Measurements from ENCODE around the gene ANKRD44.
A peak's percentile ranks its signal among the peaks of the same experiment; 100 is the strongest.

Gene ANKRD44

DNA sequence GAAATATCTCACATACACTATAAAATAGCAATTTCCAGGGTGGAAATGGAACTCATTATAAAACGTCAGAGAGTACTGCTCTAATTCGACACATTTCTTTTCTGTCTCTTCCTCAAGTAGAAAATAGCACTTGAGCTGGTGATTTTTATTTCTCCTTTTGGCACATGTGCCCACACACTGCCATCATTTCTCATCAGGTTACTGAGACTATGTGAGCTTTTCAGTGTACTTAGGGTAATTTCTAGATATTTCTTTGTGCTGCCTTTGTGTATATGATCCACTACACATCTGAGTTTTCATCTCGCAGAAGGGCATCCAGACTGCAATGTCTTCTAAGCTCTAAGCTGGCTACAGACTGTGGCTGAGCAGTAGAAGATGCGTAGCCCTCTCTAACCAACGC is 321.9 kb downstream of the ANKRD44 start:
- TF ChIP-seq, protein P1, sequence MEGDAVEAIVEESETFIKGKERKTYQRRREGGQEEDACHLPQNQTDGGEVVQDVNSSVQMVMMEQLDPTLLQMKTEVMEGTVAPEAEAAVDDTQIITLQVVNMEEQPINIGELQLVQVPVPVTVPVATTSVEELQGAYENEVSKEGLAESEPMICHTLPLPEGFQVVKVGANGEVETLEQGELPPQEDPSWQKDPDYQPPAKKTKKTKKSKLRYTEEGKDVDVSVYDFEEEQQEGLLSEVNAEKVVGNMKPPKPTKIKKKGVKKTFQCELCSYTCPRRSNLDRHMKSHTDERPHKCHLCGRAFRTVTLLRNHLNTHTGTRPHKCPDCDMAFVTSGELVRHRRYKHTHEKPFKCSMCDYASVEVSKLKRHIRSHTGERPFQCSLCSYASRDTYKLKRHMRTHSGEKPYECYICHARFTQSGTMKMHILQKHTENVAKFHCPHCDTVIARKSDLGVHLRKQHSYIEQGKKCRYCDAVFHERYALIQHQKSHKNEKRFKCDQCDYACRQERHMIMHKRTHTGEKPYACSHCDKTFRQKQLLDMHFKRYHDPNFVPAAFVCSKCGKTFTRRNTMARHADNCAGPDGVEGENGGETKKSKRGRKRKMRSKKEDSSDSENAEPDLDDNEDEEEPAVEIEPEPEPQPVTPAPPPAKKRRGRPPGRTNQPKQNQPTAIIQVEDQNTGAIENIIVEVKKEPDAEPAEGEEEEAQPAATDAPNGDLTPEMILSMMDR (conservative IDR thresholded peaks at IDR 0.05; ENCODE audit: low read depth, low read length), result no peak
- H3K4me3 ChIP-seq (ENCODE audit: low read depth, low read length), result no peak overlapping the region
- no peak for DNase-seq (ENCODE audit: low read depth)

DNA sequence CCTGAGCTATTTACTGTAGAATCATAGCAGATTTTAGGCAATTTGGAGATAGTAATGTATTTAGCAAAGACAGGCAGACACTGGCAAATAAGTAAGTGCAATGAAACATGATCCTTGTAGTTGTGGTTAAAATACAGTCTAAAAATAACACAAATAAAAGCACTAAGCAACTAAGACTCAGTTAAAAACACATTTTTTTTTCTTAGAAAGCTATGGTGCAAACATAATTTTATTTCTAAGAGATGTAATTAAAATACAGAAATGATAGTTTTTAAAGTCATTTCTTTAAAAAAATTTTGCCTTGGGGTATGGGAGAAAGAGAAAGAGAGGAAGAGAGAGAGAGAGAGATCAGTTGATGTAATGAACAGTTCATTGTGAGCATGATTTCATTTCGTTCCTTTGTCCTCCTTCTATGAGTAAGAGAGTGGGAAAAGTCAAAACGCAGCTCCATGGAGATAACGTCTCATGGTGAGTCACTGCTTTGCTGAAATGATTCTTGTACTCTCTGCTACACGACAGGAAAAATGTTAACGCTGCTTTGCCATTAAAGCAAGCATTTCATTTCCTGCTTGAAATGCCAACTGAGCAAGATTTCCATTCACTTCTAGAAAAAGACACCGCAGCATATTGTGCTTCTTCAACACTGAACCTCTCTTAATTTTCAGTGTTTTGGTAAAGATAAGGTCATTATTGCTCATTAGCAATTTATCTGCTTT is 322.8 kb downstream of the ANKRD44 start:
- peak overlapping the region; percentile 4 for H3K4me3 ChIP-seq (ENCODE audit: low read depth, low read length)
- DNase-seq (ENCODE audit: low read depth), result peak; percentile 97

DNA sequence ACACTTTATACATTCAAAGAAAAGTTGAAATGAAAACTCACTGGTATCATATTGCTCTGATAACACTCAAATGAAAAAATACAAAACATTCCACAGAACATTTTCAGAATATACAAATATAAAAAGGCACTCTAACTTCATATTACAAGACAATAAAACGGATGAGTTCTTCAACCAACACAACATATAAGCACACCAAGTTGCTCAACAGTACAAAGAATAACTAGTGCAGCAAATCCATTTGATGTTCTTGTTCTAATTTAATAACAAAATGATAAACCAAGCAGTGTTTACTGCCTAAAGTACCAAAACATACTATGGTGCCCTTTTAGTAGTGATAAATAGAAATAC is 323.3 kb downstream of the ANKRD44 start:
- DNase-seq (ENCODE audit: low read depth), result peak; percentile 62
- H3K4me3 ChIP-seq (ENCODE audit: low read depth, low read length), result peak overlapping the region; percentile 4
- TF ChIP-seq, protein P1 (conservative IDR thresholded peaks at IDR 0.05; ENCODE audit: low read depth, low read length), result no peak

More for the DNA sequence above, 322.8 kb downstream of the ANKRD44 start:
- TF ChIP-seq, protein P1 (conservative IDR thresholded peaks at IDR 0.05; ENCODE audit: low read depth, low read length), result no peak

DNA sequence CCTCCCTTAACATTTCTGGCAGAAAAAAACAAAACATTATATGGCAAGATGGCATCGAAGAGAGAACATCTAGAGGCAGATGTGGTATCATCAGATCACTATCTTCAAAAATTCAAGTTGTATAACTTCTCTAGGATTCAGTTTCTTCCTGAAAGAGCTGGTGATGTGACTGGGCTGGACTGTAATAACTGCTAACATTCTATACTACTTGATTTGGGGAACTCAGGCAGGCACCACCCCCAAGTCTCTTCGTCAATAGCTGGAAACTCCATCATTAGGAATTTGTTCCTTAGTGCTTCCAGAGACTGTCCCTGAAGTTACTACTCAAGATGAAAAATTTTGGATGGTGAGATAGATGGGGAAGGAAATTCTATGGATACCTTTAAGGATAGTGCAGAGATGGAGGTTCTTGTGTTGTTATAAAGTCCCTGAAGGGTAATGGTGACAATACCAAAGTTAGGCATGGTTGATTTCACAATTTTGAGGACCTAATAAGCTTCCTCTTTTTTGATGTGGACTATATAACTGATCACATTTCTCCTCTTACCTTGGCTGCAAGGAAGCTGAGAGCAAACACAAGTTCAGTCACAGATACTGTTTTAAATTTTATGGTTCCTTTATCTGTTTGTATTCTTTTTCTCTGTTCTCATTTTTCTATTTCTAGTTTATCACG is 324.9 kb downstream of the ANKRD44 start:
- TF ChIP-seq, protein P1 (conservative IDR thresholded peaks at IDR 0.05; ENCODE audit: low read depth, low read length), result no peak
- DNase-seq (ENCODE audit: low read depth), result no peak
- H3K4me3 ChIP-seq (ENCODE audit: low read depth, low read length), result no peak overlapping the region

DNA sequence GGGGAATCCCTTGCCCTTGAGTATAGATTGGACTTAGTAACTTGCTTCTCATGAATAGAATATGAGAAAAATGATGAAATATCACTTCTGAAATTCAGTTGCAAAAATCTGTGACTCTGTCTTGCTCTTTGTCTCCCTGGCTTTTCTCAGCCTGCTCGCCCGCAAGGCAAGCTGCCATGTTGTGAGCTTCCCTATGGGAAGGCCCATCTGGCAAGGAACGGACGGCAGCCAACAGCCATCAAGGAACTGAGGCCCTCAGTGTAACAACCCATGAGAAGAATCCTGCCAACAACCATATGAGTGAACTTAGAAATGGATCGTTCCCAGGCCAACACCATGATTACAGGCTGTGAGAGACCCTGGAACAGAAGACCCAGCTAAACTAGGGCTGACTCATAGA is 325.7 kb downstream of the ANKRD44 start:
- no peak overlapping the region for H3K4me3 ChIP-seq (ENCODE audit: low read depth, low read length)
- TF ChIP-seq, protein P1 (conservative IDR thresholded peaks at IDR 0.05; ENCODE audit: low read depth, low read length), result no peak
- no peak for DNase-seq (ENCODE audit: low read depth)

DNA sequence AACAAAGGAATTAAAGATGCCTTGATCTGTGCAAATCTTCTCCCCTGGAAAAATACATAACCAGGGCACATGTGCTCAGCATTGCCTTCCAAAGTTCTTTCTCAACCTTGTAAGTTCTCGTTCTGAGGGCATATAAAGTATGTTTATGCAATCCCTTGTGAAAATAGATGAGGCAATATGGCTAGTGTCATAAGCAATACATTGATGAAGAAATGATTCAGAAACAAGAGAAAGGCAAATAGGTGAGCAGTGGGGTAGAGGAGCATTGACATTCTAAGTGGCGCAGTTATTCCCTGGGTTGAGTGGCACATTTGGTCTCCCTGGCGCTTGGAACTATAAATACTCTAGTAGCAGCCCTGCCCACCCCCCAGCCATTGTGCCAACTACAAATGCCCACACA is 326.6 kb downstream of the ANKRD44 start:
- no peak overlapping the region for H3K4me3 ChIP-seq (ENCODE audit: low read depth, low read length)
- TF ChIP-seq, protein P1 (conservative IDR thresholded peaks at IDR 0.05; ENCODE audit: low read depth, low read length), result no peak
- peak; percentile 90 for DNase-seq (ENCODE audit: low read depth)

DNA sequence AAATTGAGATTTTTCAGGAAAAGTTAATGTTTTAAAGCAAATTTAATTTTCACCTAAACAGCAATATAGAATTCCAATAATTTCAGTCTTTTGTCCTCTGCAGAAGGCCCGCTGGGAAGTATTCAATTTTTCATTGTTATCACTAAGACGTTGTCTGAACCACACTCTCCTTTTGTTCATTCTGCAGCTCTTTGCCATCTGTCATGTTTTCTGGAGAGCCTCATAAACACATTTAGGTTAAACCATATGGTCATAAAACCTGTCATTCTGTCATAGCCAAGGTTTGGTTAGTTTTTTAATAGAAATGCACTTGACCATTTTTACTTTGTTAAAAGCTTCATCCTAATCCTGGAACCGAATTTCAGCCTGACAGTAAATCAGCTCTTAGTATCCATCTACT is 330.1 kb downstream of the ANKRD44 start:
- TF ChIP-seq, protein P1 (conservative IDR thresholded peaks at IDR 0.05; ENCODE audit: low read depth, low read length), result no peak
- H3K4me3 ChIP-seq (ENCODE audit: low read depth, low read length), result no peak overlapping the region
- no peak for DNase-seq (ENCODE audit: low read depth)
